HG03432 (cell line): Measurements from ENCODE around the gene TAGLN2.

Experiments used
- ATAC-seq: cut with Tn5 transposase; IDR thresholded peaks from one replicate; pipeline ENCODE4 v1.9.1; 2021; ENCODE audit warnings: mild to moderate bottlenecking, moderate library complexity; ENCODE audit not compliant: unreplicated experiment

Gene TAGLN2

GRCh38 chr1:159924791-159925718 lies at the start of gene TAGLN2:
Gene TAGLN2, minus strand, starts transcription at chr1:159925507. Its CDS starts 4,998 bp downstream, at chr1:159920509.
- ATAC-seq: peak; percentile 71

GRCh38 chr1:159974350-159974965 lies 49.2 kb upstream of the TAGLN2 start:
- no peak for ATAC-seq

DNA sequence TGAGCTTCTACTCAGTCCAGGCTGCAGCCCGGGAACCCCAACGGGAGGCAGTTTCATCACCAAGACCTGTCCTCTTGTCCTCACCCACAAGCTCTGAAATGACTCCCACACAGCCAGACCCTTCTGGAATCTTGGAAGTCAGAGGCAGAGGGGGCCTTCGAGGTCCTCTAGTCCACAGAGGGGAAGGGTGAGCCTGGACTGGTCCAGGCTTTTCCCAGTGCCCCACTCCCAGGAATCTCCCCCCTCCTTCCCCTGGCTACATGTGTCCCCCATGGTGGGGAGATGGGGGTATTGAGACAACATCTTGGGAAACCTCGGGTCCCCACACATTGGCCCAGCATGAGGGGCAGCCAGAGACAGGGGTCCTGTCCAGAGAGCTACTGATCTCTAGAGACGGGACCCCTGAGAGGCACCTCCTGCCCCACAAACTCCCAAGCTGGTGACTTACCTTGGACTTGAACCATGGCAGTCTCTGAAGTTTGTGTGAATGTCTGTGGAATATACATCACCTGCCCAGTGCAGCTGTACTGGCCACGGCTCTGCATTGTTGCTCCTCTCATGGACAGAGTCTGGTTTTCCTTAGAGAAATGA lies 48.1 kb upstream of the TAGLN2 start:
- ATAC-seq: no peak

GRCh38 chr1:159972443-159973205 lies 47.3 kb upstream of the TAGLN2 start:
- ATAC-seq: no peak

DNA sequence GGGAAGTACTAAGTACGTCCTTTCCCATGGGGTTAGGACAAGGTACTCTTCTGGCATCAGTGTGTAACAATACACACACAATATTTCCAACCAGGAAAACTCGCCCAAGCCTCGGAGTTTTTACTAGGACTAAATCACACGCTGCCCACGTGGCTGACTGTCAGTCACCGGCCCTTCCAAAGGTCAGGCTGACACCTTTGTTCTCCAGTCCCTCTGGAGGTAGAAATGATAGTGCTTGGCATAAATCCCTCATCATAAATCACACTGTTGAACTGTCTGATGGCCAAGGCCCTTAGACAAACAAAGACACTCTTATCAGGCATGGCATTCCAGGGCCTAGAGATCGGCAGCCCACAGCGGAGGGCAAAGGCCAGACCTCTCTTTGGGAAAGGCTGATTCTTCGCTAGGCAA lies 45.6 kb upstream of the TAGLN2 start:
- no peak for ATAC-seq

- ATAC-seq: no peak
Observed at GRCh38 chr1:159968901-159969300, 43.6 kb upstream of the TAGLN2 start.

GRCh38 chr1:159965263-159965662 lies 40.0 kb upstream of the TAGLN2 start:
- ATAC-seq: no peak

- ATAC-seq: no peak
Observed at GRCh38 chr1:159964144-159964543, 38.8 kb upstream of the TAGLN2 start.

GRCh38 chr1:159962176-159962575 lies 36.9 kb upstream of the TAGLN2 start:
- ATAC-seq: no peak

DNA sequence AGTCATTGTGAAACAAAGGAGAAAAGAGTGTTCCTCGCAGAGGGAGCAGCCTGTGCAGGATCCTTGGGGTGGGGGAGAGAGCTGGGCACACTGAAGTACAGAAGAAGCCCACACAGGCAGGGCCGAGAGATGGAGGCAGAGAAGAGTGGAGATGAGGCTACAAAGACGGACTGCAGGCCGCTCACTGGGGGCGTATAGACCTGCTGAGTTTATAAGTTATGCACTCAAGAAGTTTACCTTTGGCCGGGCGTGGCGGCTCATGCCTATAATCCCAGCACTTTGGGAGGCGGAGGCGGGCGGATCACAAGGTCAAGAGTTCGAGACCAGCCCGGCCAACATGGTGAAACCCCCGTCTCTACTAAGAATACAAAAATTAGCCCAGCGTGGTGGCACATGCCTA lies 36.3 kb upstream of the TAGLN2 start:
- no peak for ATAC-seq

GRCh38 chr1:159960721-159961381 lies 35.5 kb upstream of the TAGLN2 start:
- no peak for ATAC-seq

DNA sequence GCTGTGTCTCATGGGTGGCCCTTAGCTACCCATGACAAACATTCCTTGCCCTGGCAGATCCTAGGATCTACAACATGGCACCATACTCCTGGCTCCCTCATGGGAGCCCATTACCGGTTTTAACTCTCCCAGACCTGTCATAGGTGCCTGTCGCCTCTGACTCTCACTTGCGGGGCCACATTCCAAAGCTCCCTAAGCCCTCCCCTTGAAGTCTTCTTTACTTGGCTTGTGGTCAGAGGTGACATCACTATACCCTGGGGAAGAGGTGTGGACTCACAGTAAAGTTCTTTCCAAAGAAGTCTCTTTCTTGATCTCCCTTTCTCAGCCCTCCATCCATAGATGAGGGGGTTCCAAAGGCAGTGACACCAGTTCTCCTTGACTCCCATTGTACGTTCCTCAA lies 34.1 kb upstream of the TAGLN2 start:
- ATAC-seq: peak; percentile 21

DNA sequence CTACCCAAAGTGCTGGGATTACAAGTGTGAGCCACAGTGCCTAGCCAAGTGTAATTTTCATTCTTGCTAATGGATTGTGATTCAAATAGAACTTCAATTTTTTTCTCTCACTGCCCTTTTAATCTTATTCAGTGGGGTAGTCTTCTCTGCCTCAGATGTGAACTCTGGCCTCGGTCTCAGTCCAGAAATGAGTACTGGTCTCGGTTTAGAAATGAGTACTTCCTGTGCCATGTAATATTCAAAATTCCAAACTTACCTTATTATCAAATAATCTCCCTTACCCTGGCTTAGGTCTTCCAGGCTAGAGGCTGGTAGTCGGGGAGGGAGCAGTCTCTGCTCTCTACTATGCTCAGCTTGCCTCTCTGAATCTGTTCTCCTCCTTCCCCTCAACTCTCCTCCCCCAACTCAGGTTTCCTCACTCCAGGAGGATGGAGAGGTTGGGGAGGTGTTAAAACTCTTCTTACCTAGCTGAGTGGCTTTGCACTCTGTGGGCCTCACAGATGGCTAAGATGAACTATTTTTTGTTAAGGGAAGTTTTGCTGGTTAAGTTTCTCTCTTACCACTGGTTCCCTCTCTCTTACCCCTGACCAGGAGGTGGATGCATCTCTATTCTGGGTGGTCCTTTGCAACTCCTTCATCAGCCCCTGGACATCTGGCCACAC lies 33.5 kb upstream of the TAGLN2 start:
- ATAC-seq: peak; percentile 73

DNA sequence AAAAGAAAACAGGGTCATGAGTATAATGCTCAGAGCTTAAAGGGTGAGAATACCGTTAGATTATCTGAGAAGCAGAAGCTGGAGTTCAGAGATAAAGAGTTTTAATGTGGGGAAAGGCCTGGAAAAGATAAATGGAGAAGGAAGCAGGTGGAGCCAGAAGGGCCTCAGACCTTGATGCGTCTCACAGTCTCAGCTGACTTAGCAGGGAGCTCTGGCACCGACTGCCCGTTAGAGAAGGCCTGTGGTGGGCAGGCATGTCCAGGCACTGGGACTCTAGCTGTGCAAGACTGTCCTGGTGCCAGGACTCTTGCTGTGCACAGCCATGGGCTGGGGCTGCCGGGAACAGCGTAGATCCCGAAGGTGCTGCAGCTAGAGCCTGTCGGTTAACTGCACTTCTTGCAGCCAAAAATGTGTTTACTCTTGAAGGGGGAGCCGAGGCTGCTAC lies 32.5 kb upstream of the TAGLN2 start:
- ATAC-seq: no peak

DNA sequence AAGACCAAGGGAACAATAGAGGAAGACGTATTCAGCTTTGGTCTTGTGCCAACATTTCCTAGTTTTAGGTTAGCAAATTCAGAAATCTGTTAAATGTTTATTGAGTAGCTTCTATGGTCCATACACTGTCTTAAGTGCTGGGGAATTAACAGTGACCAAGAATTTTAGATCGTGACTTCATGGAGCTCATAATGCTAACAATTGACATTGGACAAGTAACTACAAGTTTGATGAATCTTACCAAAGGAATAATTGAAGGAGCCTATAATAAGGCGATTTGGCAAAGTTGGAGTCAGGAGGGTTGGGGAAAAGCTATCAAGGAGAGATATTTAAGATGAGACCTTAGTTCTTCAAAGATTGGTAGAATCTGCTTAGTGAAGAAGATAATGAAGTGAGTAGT lies 30.1 kb upstream of the TAGLN2 start:
- no peak for ATAC-seq

DNA sequence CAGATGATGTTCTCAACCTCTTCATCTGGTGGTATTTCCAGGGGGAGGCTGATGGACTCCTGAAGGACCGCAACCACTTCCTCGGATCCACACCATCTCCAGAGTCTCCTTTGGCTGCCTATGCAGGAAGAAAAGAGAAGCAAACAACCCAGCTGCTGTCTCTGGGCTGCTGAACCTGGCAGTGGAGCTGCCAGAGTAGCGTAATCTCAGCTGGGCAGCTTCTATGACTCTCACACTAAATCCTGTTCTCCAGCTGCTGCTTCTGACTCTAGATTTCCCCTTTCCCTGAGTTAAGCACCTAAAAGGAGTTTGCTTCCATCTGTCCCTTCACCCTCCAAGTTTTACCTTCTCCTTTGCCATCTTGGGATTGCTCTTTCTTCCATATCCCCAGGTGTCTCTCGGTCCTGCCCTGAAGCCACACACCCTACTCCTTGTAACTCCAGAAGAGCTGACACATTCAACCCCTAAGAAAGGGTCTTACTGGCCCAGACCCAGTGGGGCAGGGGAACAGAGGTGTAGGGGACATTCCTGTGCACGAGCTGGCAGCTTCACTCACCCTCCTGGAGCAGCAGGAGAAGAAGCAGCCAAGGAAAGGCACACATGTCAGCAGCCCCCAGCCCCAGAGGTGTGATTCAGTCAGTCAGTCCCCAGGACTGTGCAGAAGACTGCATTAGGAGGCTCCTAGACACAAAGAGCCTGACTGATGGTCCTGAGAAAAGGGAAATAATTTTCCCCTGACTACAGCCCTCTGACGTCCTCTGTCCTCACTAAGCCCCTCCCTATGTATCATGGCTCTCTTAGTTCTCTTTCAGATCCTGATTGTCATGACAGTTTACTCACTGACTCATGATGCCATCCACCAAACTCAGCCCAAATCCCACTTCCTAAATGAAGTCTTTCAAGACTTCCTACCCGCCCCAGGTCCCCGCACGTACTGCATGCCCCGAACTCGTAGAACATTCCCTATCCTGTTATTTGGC lies 28.5 kb upstream of the TAGLN2 start, which contains the start of gene SLAMF9:
TSS of gene SLAMF9 (minus strand) at position 702 of the 980 bp plus-strand sequence. CDS start at position 602, 100 bp downstream.
- ATAC-seq: no peak

DNA sequence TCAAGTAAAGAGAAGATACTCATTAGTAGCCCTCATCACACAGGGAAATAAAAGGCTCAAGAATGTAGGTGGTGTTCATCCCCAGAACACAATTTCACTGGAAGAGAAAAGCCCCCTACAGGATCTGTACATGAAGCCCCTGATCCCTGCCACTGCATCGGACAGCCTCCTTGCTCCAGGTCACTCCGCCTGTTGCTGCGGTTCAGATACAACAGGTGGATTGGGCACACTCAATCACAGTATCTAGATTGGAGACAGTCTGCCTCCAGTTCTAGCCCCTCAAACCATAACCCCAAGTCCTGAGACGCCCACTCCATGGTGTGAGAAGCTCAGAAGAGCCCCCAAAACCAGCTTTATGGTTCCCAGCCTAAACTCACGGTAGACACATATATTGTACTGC lies 27.6 kb upstream of the TAGLN2 start:
- no peak for ATAC-seq

DNA sequence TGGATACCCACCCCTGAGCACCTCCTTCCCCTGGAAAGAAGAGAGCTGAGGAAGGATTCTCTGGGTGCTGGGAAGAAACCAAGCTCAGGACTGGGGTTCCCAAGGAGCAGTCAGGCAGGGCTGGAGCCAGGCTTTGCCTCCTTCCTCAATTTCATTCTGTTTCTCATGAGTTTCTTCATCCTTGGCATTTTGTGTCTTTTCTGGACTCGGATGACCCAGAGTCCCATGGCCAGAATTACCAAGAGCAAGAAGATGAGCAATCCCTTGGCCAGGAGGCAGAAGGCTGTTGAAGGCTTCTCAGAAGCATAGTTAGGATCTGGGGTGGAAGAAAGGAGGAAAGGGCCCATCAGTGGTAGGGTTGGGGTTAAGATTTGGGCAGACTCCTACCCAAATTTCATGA lies 26.2 kb upstream of the TAGLN2 start:
- ATAC-seq: no peak

DNA sequence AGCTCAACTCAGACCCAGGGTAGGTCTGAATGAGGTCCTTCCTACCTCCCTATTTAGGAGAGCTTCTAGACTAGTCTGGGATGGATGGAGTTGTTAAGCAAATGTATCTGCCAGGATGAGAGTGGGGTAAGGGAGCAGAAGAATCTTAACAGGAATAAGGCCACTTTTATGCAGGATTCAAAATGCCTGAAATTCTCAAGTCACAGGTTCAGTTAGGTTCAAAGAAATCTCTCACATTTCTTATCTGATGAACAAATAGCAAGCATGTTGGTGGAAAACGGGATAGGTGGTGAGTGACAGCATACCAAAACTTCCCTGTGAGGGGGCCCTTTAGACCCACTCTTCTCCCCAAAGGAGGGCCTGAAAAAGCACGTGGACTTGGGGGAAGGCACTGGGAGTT lies 25.7 kb upstream of the TAGLN2 start:
- no peak for ATAC-seq
